K562 (cell line): ENCODE measurements around the gene ADAMTS6. TPM values are rescaled to one million over a fixed set of nuclear protein-coding genes. Genes with fewer than 3 reads are reported as not detected.

ENCODE experiments used
- ATAC-seq: fragments of 200-7000 bp; cut with Tn5 transposase; 3 replicates; pipeline ENCODE4 v1.9.1; 2020; ENCODE audit warnings: moderate library complexity
- BruUV-seq: library from RNA; stranded (reverse); fragments of 400-500 nt; replicated peaks from 2 replicates; lab custom pipeline; 2021; lab: Mats Ljungman, UMichigan
- CTCF ChIA-PET: fragments of 300-600 bp; formaldehyde crosslinking; extraction: SDS; loops from one replicate; lab custom pipeline; 2021; ENCODE audit warnings: low intra/inter-chr PET ratio; lab: Yijun Ruan, JAX
- POLR2A ChIA-PET: fragments of 300-600, 350-650 bp; sonication (Branson Sonifier 250); formaldehyde crosslinking; extraction: SDS; loops from one replicate; lab custom pipeline; 2021; ENCODE audit warnings: antibody characterized with exemption, inconsistent platforms; lab: Yijun Ruan, JAX
- DNase-seq, 4 experiments: peaks; one replicate each; pipeline versions ENCODE4 v3.0.0 to v3.0.0-alpha.2; 2011 to 2018; ENCODE audit warnings: low spot score in 3 of 4, mixed read lengths in 3 of 4; ENCODE audit errors: extremely low read depth in 1 of 4
- FAIRE-seq: peaks from 2 replicates; lab custom pipeline; 2011; peaks lifted over from hg19 to GRCh38; lab: Jason Lieb, UNC
- H2AFZ ChIP-seq: 2 replicates; pipeline ENCODE4 v1.6.0; 2011; ENCODE audit warnings: low read depth, low read length, control low read depth, inconsistent platforms
- H3K27ac ChIP-seq: fragments of 200-600 bp; 3 replicates; pipeline ENCODE4 v1.8.0; 2011; ENCODE audit warnings: low read depth, mild to moderate bottlenecking, control low read depth, inconsistent platforms, low read length, moderate library complexity, mixed read lengths; ENCODE audit errors: extremely low read depth
- H3K27me3 ChIP-seq, 2 experiments: fragments of 300-600 bp in 1 of 2; 2 replicates in 1 of 2; 3 replicates in 1 of 2; pipeline versions ENCODE4 v1.6.0 to v1.8.0; 2011; ENCODE audit warnings: inconsistent platforms in 2 of 2, low read length in 2 of 2, mild to moderate bottlenecking in 1 of 2, mixed read lengths in 1 of 2, moderate library complexity in 1 of 2; ENCODE audit not compliant: control insufficient read depth in 2 of 2, insufficient read depth in 2 of 2
- H3K36me3 ChIP-seq: fragments of 300-600 bp; 3 replicates; pipeline ENCODE4 v1.8.0; 2011; ENCODE audit warnings: mild to moderate bottlenecking, low read length, inconsistent platforms; ENCODE audit not compliant: control insufficient read depth, insufficient read depth
- H3K4me1 ChIP-seq, 2 experiments: fragments of 200-600 bp in 1 of 2; replicated peaks in 1 of 2; 2 replicates in 1 of 2; 3 replicates in 1 of 2; pipeline versions ENCODE4 v1.5.1 to v1.8.0; 2011; ENCODE audit warnings: inconsistent platforms in 2 of 2, low read length in 2 of 2, mild to moderate bottlenecking in 1 of 2, mixed read lengths in 1 of 2, moderate library complexity in 1 of 2; ENCODE audit not compliant: control insufficient read depth in 2 of 2, insufficient read depth in 2 of 2
- H3K4me2 ChIP-seq: 2 replicates; pipeline ENCODE4 v1.6.1; 2011; ENCODE audit warnings: low read length, control low read depth, inconsistent platforms, mixed read lengths; ENCODE audit not compliant: insufficient read depth
- H3K4me3 ChIP-seq: fragments of 200-600 bp; sonication (generic), shearing (Covaris generic); 2 replicates; pipeline ENCODE4 v1.5.1; 2016; ENCODE audit warnings: control low read depth, inconsistent platforms
- H3K79me2 ChIP-seq: fragments of 200-600 bp; 3 replicates; pipeline ENCODE4 v1.8.0; 2011; ENCODE audit warnings: low read length, inconsistent platforms; ENCODE audit not compliant: control insufficient read depth, insufficient read depth
- H3K9ac ChIP-seq, 2 experiments: 2 replicates each; pipeline versions ENCODE4 v1.6.0 to v1.6.1; 2011; ENCODE audit warnings: low read depth in 2 of 2, low read length in 2 of 2, control low read depth in 1 of 2, inconsistent platforms in 1 of 2, mild to moderate bottlenecking in 1 of 2, mixed read lengths in 1 of 2; ENCODE audit not compliant: insufficient read depth in 1 of 2
- H3K9me1 ChIP-seq: one replicate; pipeline ENCODE4 v1.6.0; 2011; ENCODE audit warnings: inconsistent platforms, mild to moderate bottlenecking, low read length, moderate library complexity; ENCODE audit not compliant: control insufficient read depth, insufficient read depth
- H3K9me3 ChIP-seq: replicated peaks from 2 replicates; pipeline ENCODE4 v1.5.1; 2011; ENCODE audit warnings: low read depth, low read length, inconsistent platforms; ENCODE audit not compliant: control insufficient read depth, insufficient read depth
- H4K20me1 ChIP-seq: replicated peaks from 2 replicates; pipeline ENCODE4 v1.6.1; 2011; ENCODE audit warnings: low read length, inconsistent platforms, mixed read lengths; ENCODE audit not compliant: control insufficient read depth, insufficient read depth
- ESRRA ChIP-seq: fragments of 450-650 bp; IDR thresholded peaks from 2 replicates; pipeline ENCODE4 v1.6.1; 2014; ENCODE audit warnings: low read depth, mild to moderate bottlenecking, moderate library complexity, borderline replicate concordance
- FOXK2 ChIP-seq, 2 experiments: fragments of 450-650 bp; IDR thresholded peaks in 1 of 2; conservative IDR thresholded peaks in 1 of 2; 2 replicates each; pipeline ENCODE4 v1.6.1; 2016; ENCODE audit warnings: low read depth in 2 of 2, mild to moderate bottlenecking in 1 of 2
- GABPB2 ChIP-seq: fragments of 250-450 bp; sonication (Bioruptor Pico); conservative IDR thresholded peaks from 2 replicates; pipeline ENCODE4 v1.5.1; 2021; ENCODE audit warnings: mild to moderate bottlenecking
- HDAC2 ChIP-seq: fragments of 450-650 bp; IDR thresholded peaks from 2 replicates; pipeline ENCODE4 v1.6.1; 2016; ENCODE audit warnings: mild to moderate bottlenecking
- PHTF2 ChIP-seq: fragments of 250-450 bp; sonication (Bioruptor Pico); IDR thresholded peaks from 2 replicates; pipeline ENCODE4 v1.5.0; 2021; ENCODE audit warnings: mild to moderate bottlenecking
- RBM14 ChIP-seq: fragments of 200-400 bp; formaldehyde crosslinking; IDR thresholded peaks from 2 replicates; pipeline ENCODE4 v1.6.1; 2018; ENCODE audit warnings: low read depth, mild to moderate bottlenecking, low read length, moderate library complexity, borderline replicate concordance; ENCODE audit not compliant: insufficient read depth
- SAFB2 ChIP-seq: fragments of 200-400 bp; formaldehyde crosslinking; IDR thresholded peaks from 2 replicates; pipeline ENCODE4 v1.6.1; 2018; ENCODE audit warnings: borderline replicate concordance, low read length, low read depth, moderate library complexity; ENCODE audit not compliant: severe bottlenecking
- THRAP3 ChIP-seq: fragments of 450-650 bp; IDR thresholded peaks from 2 replicates; pipeline ENCODE4 v1.6.1; 2016; ENCODE audit warnings: mild to moderate bottlenecking, inconsistent platforms, borderline replicate concordance
- ZBTB17 ChIP-seq: fragments of 450-650 bp; formaldehyde crosslinking; IDR thresholded peaks from 2 replicates; pipeline ENCODE4 v1.4.0; 2020; ENCODE audit warnings: mild to moderate bottlenecking
- ZNF217 ChIP-seq: sonication (generic); formaldehyde crosslinking; IDR thresholded peaks from 2 replicates; pipeline ENCODE4 v1.8.0; 2022; ENCODE audit warnings: mild to moderate bottlenecking, missing genetic modification reagents
- ZNF431 ChIP-seq: sonication (generic); formaldehyde crosslinking; IDR thresholded peaks from 2 replicates; pipeline ENCODE4 v1.8.0; 2022; ENCODE audit warnings: mild to moderate bottlenecking, missing genetic modification reagents
- WGBS: fragments of 100-300 bp; shearing (Covaris generic); methylation state at CpG from one replicate; pipeline ENCODE4 v1.1.6; 2016; ENCODE audit warnings: low coverage, mixed read lengths; ENCODE audit not compliant: insufficient coverage; ENCODE audit errors: missing lambda C conversion rate; 5-methylcytosine and 5-hydroxymethylcytosine counted together
- in situ Hi-C: fragments of 300-500 bp; cut with MboI; formaldehyde crosslinking; loops from 4 replicates; pipeline ENCODE4 v1.15.0; 2018; ENCODE audit warnings: inconsistent platforms, mixed read lengths
- intact Hi-C: fragments of 100-400 bp; cut with micrococcal nuclease; formaldehyde crosslinking; loops from 2 replicates; pipeline ENCODE4 v1.14.2; 2022
- polyA plus RNA-seq, 8 experiments: library from polyadenylated mRNA; depleted of rRNA in 4 of 8; stranded (reverse) in 5 of 8; unstranded in 3 of 8; fragments of >200 nt; fragmentation: Nextera tagmentation in 2 of 8; fragmentation: Illumina TruSeq in 1 of 8; extraction: Ambion mirVana in 2 of 8; extraction: Trizol in 1 of 8; gene quantifications; 2 replicates each; pipeline versions ENCODE4 v1.2.1 to v1.2.3, GENCODE V29; 2011 to 2014; ENCODE audit warnings: inconsistent platforms in 1 of 8, missing spikeins in 1 of 8
- total RNA-seq, 7 experiments: library from RNA; depleted of rRNA in 6 of 7; stranded (reverse); fragments of >200 nt in 6 of 7; fragmentation: Illumina TruSeq in 2 of 7; extraction: Trizol in 2 of 7; gene quantifications; 2 replicates each; pipeline versions ENCODE4 v1.2.1 to v1.2.3, GENCODE V29; 2011 to 2021; ENCODE audit warnings: low replicate concordance in 1 of 7
- TF ChIP-seq, protein P1 (sequence below): fragments of 250-450 bp; sonication (Bioruptor Pico); IDR thresholded peaks from 2 replicates; pipeline ENCODE4 v1.6.1; 2021; ENCODE audit warnings: mild to moderate bottlenecking
- TF ChIP-seq, protein P2 (sequence below): IDR thresholded peaks from 2 replicates; pipeline ENCODE4 v1.6.1; 2014; ENCODE audit warnings: antibody characterized with exemption

The ADAMTS6 gene
- total and polyA plus RNA-seq, 9 of the 15 experiments (the other 6 are each of a cell fraction or from before 2014, with no cell fraction given): 0.57 to 5.3 (median 1.5) TPM

DNA sequence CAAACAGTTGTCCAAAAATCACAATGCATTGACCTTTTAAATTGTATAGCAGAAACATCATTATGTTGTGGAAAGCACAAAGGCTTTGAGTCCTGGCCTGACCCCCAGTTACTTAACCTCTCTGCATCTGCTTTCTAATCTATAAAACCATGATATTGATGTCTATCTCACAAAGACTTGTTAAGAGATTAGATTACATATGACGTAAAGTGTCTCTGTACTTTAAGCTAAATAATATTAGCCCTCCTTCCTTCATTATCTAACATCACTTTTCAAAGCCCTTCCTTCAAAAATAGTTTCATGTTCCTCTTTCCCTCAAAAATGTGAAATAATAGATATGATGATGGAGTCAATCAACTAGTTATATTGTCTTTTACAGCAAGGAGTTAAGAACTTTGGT, 3.4 kb downstream of the ADAMTS6 start:
- ATAC-seq: no peak
- in situ Hi-C loops (loop anchor here (25.0 kb wide), 2 partner anchors 516 to 841 kb away; no protein-coding TSS in a partner anchor), intact Hi-C loops (loop anchor here (10.0 kb wide), 1 partner anchor 214 kb away; no protein-coding TSS in a partner anchor)
- TF ChIP-seq ESRRA (no peak), GABPB2 (CRISPR knock-in tag) (no peak), HDAC2 (no peak), RBM14 (no peak)
- POLR2A ChIA-PET: interaction anchor here (1.3 kb wide), 1 partner anchor 85 kb away, joined by 3 read pairs; the partner anchor contains the start of genes CENPK and PPWD1
- Histone ChIP-seq H3K9ac (no peak overlapping the region), H3K9me1 (no peaks in the 10 kb centered on the region), H3K4me3 (no peak overlapping the region), H2AFZ (no peak overlapping the region), H3K4me2 (no peak overlapping the region), H3K36me3 (no peaks in the 10 kb centered on the region), H3K27me3 (no peaks in the 10 kb centered on the region), H3K27ac (no peak overlapping the region), H4K20me1 (no peaks in the 10 kb centered on the region), H3K4me1 (peaks cover 0 to 8% of the 10 kb centered on the region in 2 experiments; a peak in 1 of 5 replicates), H3K79me2 (peaks cover 16% of the 10 kb centered on the region; the same call in 2 of the 3 replicates), H3K9me3 (no peaks in the 10 kb centered on the region)
- no peak for DNase-seq
- CTCF ChIA-PET: no interaction called here
- 31% methylated on average over 1 of the region's 1 CpG for WGBS
- no peak for FAIRE-seq
- no TSS peak for BruUV-seq

DNA sequence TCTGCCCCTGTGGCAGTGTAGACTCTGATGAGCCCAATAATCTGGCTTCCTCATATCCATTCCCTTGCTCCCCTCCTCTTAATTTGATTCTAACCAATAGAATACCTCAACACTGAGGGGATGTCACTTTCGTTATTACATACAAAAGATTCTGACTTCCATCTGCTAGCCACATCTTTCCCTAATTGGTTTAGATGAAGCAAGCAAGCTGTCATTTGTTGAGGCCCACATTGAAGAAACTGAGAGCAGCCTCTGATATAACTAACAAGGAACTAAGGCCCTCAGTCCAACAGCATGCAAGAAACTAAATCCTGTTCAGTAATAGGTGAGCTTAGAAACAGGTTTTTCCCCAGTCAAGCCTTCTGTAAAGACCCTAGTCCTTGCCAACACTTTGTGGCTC, 5.8 kb downstream of the ADAMTS6 start:
- H3K9ac ChIP-seq: no peak overlapping the region
- BruUV-seq: no TSS peak
- H3K27ac ChIP-seq: no peak overlapping the region
- H3K4me2 ChIP-seq: no peak overlapping the region
- intact Hi-C loops: loop anchor here (10.0 kb wide), 1 partner anchor 211 kb away; no protein-coding TSS in a partner anchor
- DNase-seq: no peak
- H3K9me1 ChIP-seq: no peaks in the 10 kb centered on the region
- ChIA-PET POLR2A (no interaction called here), CTCF (interaction anchor here (0.7 kb wide), 1 partner anchor 384 kb away, joined by 3 read pairs; no protein-coding TSS in a partner anchor)
- no peaks in the 10 kb centered on the region for H3K27me3 ChIP-seq
- H3K36me3 ChIP-seq: no peaks in the 10 kb centered on the region
- in situ Hi-C loops: loop anchor here (25.0 kb wide), 2 partner anchors 514 to 839 kb away; no protein-coding TSS in a partner anchor
- peaks cover 16% of the 10 kb centered on the region; the same call in 2 of the 3 replicates for H3K79me2 ChIP-seq
- ATAC-seq: no peak
- 5% methylated on average over 1 of the region's 1 CpG for WGBS
- peaks cover 0 to 8% of the 10 kb centered on the region in 2 experiments; a peak in 1 of 5 replicates for H3K4me1 ChIP-seq
- no peak for FAIRE-seq
- H2AFZ ChIP-seq: no peak overlapping the region
- TF ChIP-seq, protein P1, sequence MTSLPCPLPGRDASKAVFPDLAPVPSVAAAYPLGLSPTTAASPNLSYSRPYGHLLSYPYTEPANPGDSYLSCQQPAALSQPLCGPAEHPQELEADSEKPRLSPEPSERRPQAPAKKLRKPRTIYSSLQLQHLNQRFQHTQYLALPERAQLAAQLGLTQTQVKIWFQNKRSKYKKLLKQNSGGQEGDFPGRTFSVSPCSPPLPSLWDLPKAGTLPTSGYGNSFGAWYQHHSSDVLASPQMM (CRISPR knock-in tag): no peak
- TF ChIP-seq THRAP3 (no peak), FOXK2 (conservative IDR thresholded peaks at IDR 0.05 in 1 of 2, IDR thresholded peaks at IDR 0.05 in 1 of 2; ENCODE audit: low read depth in 2 of 2) (no peak), ZNF431 (CRISPR knock-in tag) (no peak), PHTF2 (CRISPR knock-in tag) (no peak), SAFB2 (no peak), ZBTB17 (CRISPR knock-in tag) (no peak), RBM14 (no peak), ZNF217 (CRISPR knock-in tag) (no peak)
- TF ChIP-seq, protein P2, sequence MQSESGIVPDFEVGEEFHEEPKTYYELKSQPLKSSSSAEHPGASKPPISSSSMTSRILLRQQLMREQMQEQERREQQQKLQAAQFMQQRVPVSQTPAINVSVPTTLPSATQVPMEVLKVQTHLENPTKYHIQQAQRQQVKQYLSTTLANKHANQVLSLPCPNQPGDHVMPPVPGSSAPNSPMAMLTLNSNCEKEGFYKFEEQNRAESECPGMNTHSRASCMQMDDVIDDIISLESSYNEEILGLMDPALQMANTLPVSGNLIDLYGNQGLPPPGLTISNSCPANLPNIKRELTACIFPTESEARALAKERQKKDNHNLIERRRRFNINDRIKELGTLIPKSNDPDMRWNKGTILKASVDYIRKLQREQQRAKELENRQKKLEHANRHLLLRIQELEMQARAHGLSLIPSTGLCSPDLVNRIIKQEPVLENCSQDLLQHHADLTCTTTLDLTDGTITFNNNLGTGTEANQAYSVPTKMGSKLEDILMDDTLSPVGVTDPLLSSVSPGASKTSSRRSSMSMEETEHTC: no peak
- H4K20me1 ChIP-seq: no peaks in the 10 kb centered on the region
- H3K4me3 ChIP-seq: no peak overlapping the region
- H3K9me3 ChIP-seq: no peaks in the 10 kb centered on the region
